ENCODE results near the gene LARGE2. TPM values are rescaled to one million over a fixed set of nuclear protein-coding genes. Genes with fewer than 3 reads are reported as not detected.

LARGE2 gene
- total RNA-seq, 4 donors from 2014 or later = not detected

DNA sequence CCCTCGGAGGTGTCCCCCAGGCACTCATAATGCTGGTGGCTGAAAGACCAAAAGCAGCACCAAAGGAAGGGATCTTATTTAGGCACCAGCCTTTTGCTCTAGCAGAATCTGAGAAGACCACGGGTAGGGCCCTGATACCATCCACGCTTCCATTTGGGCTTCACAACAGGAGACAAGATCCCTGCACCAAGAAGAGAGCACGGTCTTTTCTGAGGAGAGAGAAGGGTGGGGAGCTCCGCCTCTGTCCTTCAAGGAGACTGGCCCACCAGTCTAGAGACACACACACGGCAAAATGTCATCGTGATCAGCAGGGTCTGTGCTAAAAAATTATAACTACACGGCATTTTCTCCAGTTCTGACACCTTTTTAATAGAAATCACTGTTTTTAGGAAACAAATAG lies 9.8 kb downstream of the LARGE2 start:
- intact Hi-C loops (cut with DNase I; ENCODE audit: low total_unique reads) = no loop called here
- H3K4me1 ChIP-seq = peaks cover 3 to 12% of the 10 kb centered on the region in 2 donors
- H3K27me3 ChIP-seq = no peaks in the 10 kb centered on the region
- in situ Hi-C loops (cut with MboI; ENCODE audit: low sequenced_read_pairs in 4 of 4) = no loop called here
- H3K9me3 ChIP-seq = no peaks in the 10 kb centered on the region
- peaks cover 0 to 36% of the 10 kb centered on the region in 2 donors for H3K36me3 ChIP-seq
- no peak for ATAC-seq
- no peak overlapping the region for H3K4me3 ChIP-seq
- TF ChIP-seq CTCF (IDR thresholded peaks at IDR 0.05 in 4 of 5, conservative IDR thresholded peaks at IDR 0.05 in 1 of 5) (no peak), POLR2A (IDR thresholded peaks at IDR 0.05) (no peak)
- no peak overlapping the region for H3K27ac ChIP-seq
- no peak for DNase-seq

- no peaks in the 10 kb centered on the region for H3K9me3 ChIP-seq
- in situ Hi-C loops (cut with MboI; ENCODE audit: low sequenced_read_pairs in 4 of 4) = no loop called here
Observed at GRCh38 chr11:45933131-45933831, 10.8 kb downstream of the LARGE2 start.

GRCh38 chr11:45933846-45934579 lies 11.6 kb downstream of the LARGE2 start:
- Histone ChIP-seq H3K27ac (no peak overlapping the region), H3K4me3 (no peak overlapping the region), H3K9me3 (no peaks in the 10 kb centered on the region), H3K36me3 (peaks cover 0 to 42% of the 10 kb centered on the region in 2 donors), H3K27me3 (no peaks in the 10 kb centered on the region), H3K4me1 (peaks cover 3 to 12% of the 10 kb centered on the region in 2 donors)
- ATAC-seq (no peak), DNase-seq (no peak)
- in situ Hi-C loops (cut with MboI; ENCODE audit: low sequenced_read_pairs in 4 of 4) = no loop called here
- intact Hi-C loops (cut with DNase I; ENCODE audit: low total_unique reads) = no loop called here
- TF ChIP-seq CTCF (IDR thresholded peaks at IDR 0.05 in 4 of 5, conservative IDR thresholded peaks at IDR 0.05 in 1 of 5) = no peak
- TF ChIP-seq POLR2A (IDR thresholded peaks at IDR 0.05) = no peak

More at GRCh38 chr11:45933131-45933831, 10.8 kb downstream of the LARGE2 start:
- H3K4me1 ChIP-seq = peaks cover 3 to 12% of the 10 kb centered on the region in 2 donors
- no peak for TF ChIP-seq CTCF (IDR thresholded peaks at IDR 0.05 in 4 of 5, conservative IDR thresholded peaks at IDR 0.05 in 1 of 5)
- H3K36me3 ChIP-seq = peaks cover 0 to 42% of the 10 kb centered on the region in 2 donors
- no peak overlapping the region for H3K27ac ChIP-seq
- intact Hi-C loops (cut with DNase I; ENCODE audit: low total_unique reads) = no loop called here
- DNase-seq (no peak), ATAC-seq (no peak)
- H3K4me3 ChIP-seq = no peak overlapping the region
- no peaks in the 10 kb centered on the region for H3K27me3 ChIP-seq

- intact Hi-C loops (cut with DNase I; ENCODE audit: low total_unique reads) = no loop called here
- no peak overlapping the region for H3K27ac ChIP-seq
- no peaks in the 10 kb centered on the region for H3K9me3 ChIP-seq
- no peaks in the 10 kb centered on the region for H3K27me3 ChIP-seq
- ATAC-seq (no peak), DNase-seq (no peak)
- H3K4me3 ChIP-seq = no peak overlapping the region
- H3K36me3 ChIP-seq = peaks cover 0 to 42% of the 10 kb centered on the region in 2 donors
- no peak for TF ChIP-seq CTCF (IDR thresholded peaks at IDR 0.05 in 4 of 5, conservative IDR thresholded peaks at IDR 0.05 in 1 of 5)
- TF ChIP-seq POLR2A (IDR thresholded peaks at IDR 0.05) = no peak
- H3K4me1 ChIP-seq = peaks cover 3 to 12% of the 10 kb centered on the region in 2 donors
- in situ Hi-C loops (cut with MboI; ENCODE audit: low sequenced_read_pairs in 4 of 4) = no loop called here
Observed at GRCh38 chr11:45934580-45935318, 12.3 kb downstream of the LARGE2 start.

All from gastrocnemius medialis (tissue), 4 donors.